GM12865 (cell line): ENCODE data around the gene ECD.

Source experiments
- DNase-seq: peaks from one replicate; pipeline ENCODE4 v3.0.0; 2010; ENCODE audit warnings: low read depth
- H3K4me3 ChIP-seq: 2 replicates; pipeline ENCODE4 v1.5.1; 2011; ENCODE audit warnings: mild to moderate bottlenecking, low read depth, low read length, control low read depth
- CTCF ChIP-seq: IDR thresholded peaks from 2 replicates; pipeline ENCODE4 v1.5.1; 2011; ENCODE audit warnings: low read length, control low read depth, low read depth, inconsistent platforms; ENCODE audit not compliant: insufficient read depth; ENCODE audit errors: missing control alignments

ECD gene

DNA sequence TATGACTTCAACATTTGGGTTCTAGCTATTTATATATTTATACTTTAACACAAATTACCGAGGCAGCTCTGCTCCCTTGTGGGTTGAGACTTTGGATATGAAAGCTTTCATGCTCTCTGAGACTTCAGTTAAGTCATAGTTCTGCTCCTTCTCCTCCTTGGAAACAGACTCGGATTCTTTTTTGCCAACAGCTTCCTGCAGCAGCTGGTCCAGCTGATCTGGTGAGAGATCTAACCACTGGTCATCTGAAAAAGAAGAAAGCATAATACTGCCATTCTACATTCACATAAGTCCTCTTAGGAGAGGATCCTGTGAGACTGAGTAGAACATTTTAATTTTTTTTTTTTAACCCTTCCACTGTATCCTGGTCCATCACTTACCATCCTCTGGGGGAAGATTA lies 28.6 kb downstream of the ECD start:
- no peak for DNase-seq
- TF ChIP-seq CTCF, result no peak
- no peak overlapping the region for H3K4me3 ChIP-seq

DNA sequence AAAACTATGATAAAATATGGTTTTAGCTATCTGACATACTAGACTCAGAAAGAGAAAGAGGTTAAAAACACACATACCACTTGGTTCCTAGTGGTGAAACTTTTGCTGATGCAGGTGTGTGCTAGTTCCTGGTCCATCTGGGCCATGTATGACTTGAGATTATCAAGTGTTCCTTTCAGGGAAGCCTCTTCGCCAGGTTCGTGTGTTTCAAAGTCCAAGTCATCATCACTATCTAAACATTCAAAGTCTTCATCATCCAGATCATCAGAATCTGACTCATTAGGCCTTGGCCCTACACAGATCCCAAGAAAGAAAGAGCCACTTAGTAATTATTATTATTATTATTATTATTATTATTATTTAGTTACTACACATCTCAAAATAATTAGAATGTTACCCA lies 31.2 kb downstream of the ECD start:
- TF ChIP-seq CTCF, result no peak

GRCh38 chr10:73134727-73135126 lies 33.1 kb downstream of the ECD start:
- H3K4me3 ChIP-seq, result no peak overlapping the region
- DNase-seq, result no peak
- no peak for TF ChIP-seq CTCF

More for the DNA sequence above, 31.2 kb downstream of the ECD start:
- DNase-seq, result no peak
- no peak overlapping the region for H3K4me3 ChIP-seq

- H3K4me3 ChIP-seq, result no peak overlapping the region
- TF ChIP-seq CTCF, result no peak
- DNase-seq, result no peak
These were observed 35.7 kb downstream of the ECD start for GRCh38 chr10:73131913-73132686.

- H3K4me3 ChIP-seq, result no peak overlapping the region
- no peak for TF ChIP-seq CTCF
- no peak for DNase-seq
These were observed 36.5 kb downstream of the ECD start for GRCh38 chr10:73131301-73131700.

DNA sequence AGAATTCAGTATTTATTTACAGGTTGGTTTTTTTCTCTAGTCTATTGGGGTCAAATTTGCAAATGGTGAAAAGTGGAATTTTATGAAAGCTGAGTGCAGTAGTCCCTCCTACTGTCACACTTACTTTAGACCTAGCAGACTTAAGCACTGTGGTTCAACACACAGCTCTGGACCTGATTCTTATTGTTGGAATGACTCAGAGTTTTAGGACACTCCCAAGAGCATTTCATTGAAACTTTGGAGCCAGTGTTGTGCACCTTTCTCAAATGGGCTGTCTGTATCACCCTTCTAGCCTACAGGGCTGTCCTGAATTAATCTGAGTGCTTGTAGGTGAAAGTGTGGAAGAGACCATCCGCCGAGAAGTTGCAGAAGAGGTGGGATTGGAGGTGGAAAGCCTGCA lies 41.5 kb downstream of the ECD start:
- H3K4me3 ChIP-seq, result no peak overlapping the region
- no peak for DNase-seq
- TF ChIP-seq CTCF, result no peak

DNA sequence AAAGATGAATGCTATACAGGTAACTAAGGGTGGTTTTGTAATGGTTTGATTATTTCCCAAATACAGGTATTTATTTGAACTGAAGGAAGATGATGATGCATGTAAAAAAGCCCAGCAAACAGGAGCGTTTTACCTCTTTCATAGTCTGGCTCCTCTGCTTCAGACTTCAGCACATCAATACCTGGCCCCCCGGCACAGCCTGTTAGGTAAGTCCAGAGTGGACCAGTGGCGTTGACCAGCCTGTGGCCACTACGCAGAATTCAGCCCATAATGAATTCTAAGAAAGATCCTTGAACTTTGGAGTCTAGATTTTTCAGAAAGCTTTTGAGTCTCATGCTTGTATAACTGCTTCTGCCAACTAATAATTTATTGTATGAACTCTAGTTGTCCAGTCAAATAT lies 47.9 kb downstream of the ECD start:
- no peak for DNase-seq
- no peak overlapping the region for H3K4me3 ChIP-seq
- TF ChIP-seq CTCF, result no peak
